ENCODE measurements around the gene SYNM. TPM values are rescaled to one million over a fixed set of nuclear protein-coding genes. Genes with fewer than 3 reads are reported as not detected.
"Not testable (repeated sequence)": the region's sequence is repeated elsewhere in the genome, so short reads cannot be mapped to it uniquely, and the experiment has no call there.

SYNM gene
- total RNA-seq, 1 donor from 2014 or later: 37.7 TPM

- TF ChIP-seq CTCF (IDR thresholded peaks at IDR 0.05): no peak
- Histone ChIP-seq H3K36me3 (no peaks in the 10 kb centered on the region), H3K4me1 (no peaks in the 10 kb centered on the region), H3K27me3 (no peaks in the 10 kb centered on the region), H3K9me3 (no peaks in the 10 kb centered on the region), H3K27ac (no peak overlapping the region), H3K4me3 (no peak overlapping the region)
- intact Hi-C loops (cut with DNase I): no loop called here
- peak in 1 of 2 donors; percentile 54 for DNase-seq (ENCODE audit: low spot score in 2 of 2)
Measured at GRCh38 chr15:99071091-99071680, 33.7 kb upstream of the SYNM start.

- Histone ChIP-seq H3K4me3 (no peak overlapping the region), H3K27me3 (no peaks in the 10 kb centered on the region), H3K36me3 (no peaks in the 10 kb centered on the region), H3K27ac (no peak overlapping the region), H3K9me3 (no peaks in the 10 kb centered on the region), H3K4me1 (no peaks in the 10 kb centered on the region)
- intact Hi-C loops (cut with DNase I): no loop called here
- DNase-seq (ENCODE audit: low spot score in 2 of 2): peak in 1 of 2 donors; percentile 24
- no peak for TF ChIP-seq CTCF (IDR thresholded peaks at IDR 0.05)
Measured at GRCh38 chr15:99073008-99073717, 31.7 kb upstream of the SYNM start.

- Histone ChIP-seq H3K4me1 (no peaks in the 10 kb centered on the region), H3K4me3 (no peak overlapping the region), H3K36me3 (no peaks in the 10 kb centered on the region), H3K27ac (no peak overlapping the region), H3K9me3 (no peaks in the 10 kb centered on the region), H3K27me3 (no peaks in the 10 kb centered on the region)
- peak in 1 of 2 donors; percentile 46 for DNase-seq (ENCODE audit: low spot score in 2 of 2)
- no peak for TF ChIP-seq CTCF (IDR thresholded peaks at IDR 0.05)
- intact Hi-C loops (cut with DNase I): no loop called here
Measured at GRCh38 chr15:99074446-99074845, 30.4 kb upstream of the SYNM start.

- DNase-seq (ENCODE audit: low spot score in 2 of 2); H3K36me3 ChIP-seq; H3K4me1 ChIP-seq; H3K27me3 ChIP-seq; H3K4me3 ChIP-seq; H3K9me3 ChIP-seq; H3K27ac ChIP-seq: not testable (repeated sequence)
- intact Hi-C loops (cut with DNase I): loop anchor here (5.0 kb wide), 1 partner anchor 298 kb away; no protein-coding TSS in a partner anchor
Measured at GRCh38 chr15:99075059-99075652, 29.7 kb upstream of the SYNM start.

GRCh38 chr15:99076109-99076508, 28.8 kb upstream of the SYNM start:
- no peak for TF ChIP-seq CTCF (IDR thresholded peaks at IDR 0.05)
- H3K27ac ChIP-seq: no peak overlapping the region
- intact Hi-C loops (cut with DNase I): loop anchor here (1.0 to 5.0 kb wide), 4 partner anchors 299 to 633 kb away; partner anchors contain the start of gene IGF1R
- H3K4me3 ChIP-seq: peak overlapping the region in 1 of 2 donors; percentile 56
- H3K36me3 ChIP-seq: no peaks in the 10 kb centered on the region
- no peaks in the 10 kb centered on the region for H3K27me3 ChIP-seq
- no peaks in the 10 kb centered on the region for H3K9me3 ChIP-seq
- no peak for DNase-seq (ENCODE audit: low spot score in 2 of 2)
- H3K4me1 ChIP-seq: no peaks in the 10 kb centered on the region
